HT-29 (cell line): Measurements from ENCODE around the gene HIP1. TPM values are rescaled to one million over a fixed set of nuclear protein-coding genes. Genes with fewer than 3 reads are reported as not detected.
"Not testable (repeated sequence)": the region's sequence is repeated elsewhere in the genome, so short reads cannot be mapped to it uniquely, and the experiment has no call there.

ENCODE experiments used
- DNase-seq: peaks from one replicate; pipeline ENCODE4 v3.0.0-alpha.2; 2015; ENCODE audit warnings: low spot score
- total RNA-seq: library from RNA; depleted of rRNA; stranded (reverse); fragments of >200 nt; shearing (Covaris generic); gene quantifications from 2 replicates; pipeline ENCODE4 v1.2.3, GENCODE V29; 2014

The HIP1 gene
- total RNA-seq, 1 experiment from 2014 or later, result 2.2 TPM

GRCh38 chr7:75686551-75686950, 52.2 kb downstream of the HIP1 start:
- DNase-seq, result no peak

- DNase-seq, result not testable (repeated sequence)
These were observed 56.7 kb downstream of the HIP1 start for GRCh38 chr7:75682052-75682451.

DNA sequence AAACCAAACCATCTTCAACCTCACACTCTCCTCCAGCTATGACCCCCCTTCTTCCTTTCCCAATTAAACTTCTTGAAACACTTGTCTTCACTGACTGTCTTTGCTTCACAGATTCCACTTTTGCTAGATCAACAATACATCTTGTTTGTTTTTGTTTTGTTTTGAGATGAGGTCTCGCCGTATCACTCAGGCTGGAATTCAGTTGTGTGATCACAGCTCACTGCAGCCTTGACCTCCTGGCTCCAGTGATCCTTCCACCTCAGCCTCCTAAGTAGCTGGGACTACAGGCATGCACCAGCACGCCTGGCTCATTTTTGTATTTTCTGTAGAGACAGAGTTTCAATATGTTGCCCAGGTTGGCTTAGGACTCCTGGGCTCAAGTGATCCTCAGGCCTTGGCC, 59.7 kb downstream of the HIP1 start:
- DNase-seq, result no peak

GRCh38 chr7:75669579-75669978, 69.2 kb downstream of the HIP1 start:
- DNase-seq, result no peak

- DNase-seq, result no peak
These were observed 70.8 kb downstream of the HIP1 start for GRCh38 chr7:75667938-75668337.

DNA sequence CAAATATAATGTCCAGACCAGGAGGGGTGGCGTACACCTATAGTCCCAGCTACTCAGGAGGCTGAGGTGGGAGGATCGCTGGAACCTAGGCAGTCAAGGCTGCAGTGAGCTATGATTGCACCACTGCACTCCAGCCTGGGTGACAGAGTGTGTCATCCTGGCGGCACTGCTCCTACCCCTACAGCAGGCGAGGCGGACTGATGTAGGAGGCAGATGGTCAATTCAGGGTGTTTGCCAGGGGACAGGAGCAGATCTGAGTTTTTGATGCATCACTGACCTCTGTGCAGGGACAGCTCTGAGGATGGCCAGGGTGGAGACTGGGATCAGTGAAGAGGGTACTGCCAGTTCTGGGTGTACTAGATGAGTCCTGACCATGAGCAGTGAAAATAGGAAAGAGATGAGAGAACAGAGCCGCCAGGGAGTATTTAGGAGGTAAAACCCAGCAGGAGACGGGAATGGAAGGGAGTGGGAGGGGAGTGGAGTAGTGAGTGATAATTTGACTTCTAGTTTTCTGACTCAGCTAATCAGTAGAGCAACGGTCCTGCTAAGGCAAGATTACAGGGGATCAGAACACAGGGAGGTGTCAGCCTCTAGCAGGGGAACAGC, 75.3 kb downstream of the HIP1 start:
- no peak for DNase-seq

DNA sequence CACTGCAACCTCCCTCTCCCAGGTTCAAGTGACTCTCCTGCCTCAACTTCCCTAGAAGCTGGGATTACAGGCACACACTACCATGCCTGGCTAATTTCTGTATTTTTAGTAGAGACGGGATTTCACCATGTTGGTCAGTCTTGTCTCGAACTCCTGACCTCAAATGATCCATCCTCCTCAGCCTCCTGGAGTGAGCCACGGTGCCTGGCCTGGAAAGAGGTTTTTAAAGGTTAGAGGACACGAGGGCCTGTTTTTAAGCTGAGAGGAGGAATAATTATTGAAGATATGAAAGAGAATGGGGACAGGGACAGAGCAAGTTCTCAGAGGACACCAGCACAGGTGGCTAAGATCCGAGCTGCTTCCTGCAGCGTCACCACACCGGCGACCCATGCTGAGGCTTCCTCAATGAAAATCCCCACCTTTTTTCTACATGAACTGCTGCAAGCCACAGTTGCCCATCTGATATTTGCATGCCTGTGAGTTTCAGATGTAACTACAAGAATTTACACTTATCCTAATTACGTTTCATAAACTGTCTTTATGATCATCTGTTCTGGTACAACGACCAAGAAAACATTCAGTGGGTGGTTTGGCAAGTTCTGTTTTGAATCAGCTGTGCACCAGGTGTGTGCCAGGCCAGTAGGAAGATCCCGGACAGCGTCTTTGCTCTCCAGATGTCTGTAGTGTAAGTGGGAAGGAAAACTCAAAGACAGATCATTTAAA, 76.0 kb downstream of the HIP1 start:
- no peak for DNase-seq

- no peak for DNase-seq
These were observed 78.0 kb downstream of the HIP1 start for GRCh38 chr7:75660566-75661215.

DNA sequence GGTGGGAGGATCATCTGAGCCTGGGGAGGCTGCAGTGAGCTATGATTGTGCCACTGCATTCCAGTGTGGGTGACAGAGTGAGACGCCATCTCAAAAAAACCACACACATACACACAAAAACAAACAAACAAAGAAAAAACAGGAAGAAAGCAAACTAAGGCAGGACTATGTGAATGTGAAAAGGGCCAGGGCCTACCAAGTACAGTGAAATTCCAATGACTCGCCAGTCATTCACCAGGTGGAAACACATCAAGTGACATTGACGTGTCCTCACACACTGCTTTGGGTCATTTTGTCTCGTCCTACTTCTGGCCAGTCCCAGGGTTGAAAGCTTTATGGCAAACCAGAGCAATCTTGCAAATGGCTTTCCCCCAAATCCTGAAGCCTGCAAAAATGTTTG, 79.9 kb downstream of the HIP1 start:
- no peak for DNase-seq

- no peak for DNase-seq
These were observed 80.4 kb downstream of the HIP1 start for GRCh38 chr7:75658369-75658768.

DNA sequence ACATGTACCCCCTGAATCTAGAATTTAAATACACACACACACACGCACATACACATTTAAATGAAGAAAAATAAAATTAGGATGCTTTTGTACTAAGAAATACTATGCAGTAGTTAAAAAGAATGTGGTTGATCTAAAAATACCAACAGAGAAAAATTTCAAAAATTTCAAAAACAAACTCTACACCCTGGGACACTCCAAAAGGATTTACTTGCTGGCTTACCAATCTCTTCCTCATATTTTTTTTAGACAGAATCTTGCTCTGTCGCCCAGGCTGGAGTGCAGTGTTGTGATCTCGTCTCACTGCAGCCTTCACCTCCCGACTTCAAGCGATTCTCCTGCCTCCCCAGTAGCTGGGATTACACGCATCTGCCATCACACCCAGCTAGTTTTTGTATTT, 80.9 kb downstream of the HIP1 start:
- no peak for DNase-seq

DNA sequence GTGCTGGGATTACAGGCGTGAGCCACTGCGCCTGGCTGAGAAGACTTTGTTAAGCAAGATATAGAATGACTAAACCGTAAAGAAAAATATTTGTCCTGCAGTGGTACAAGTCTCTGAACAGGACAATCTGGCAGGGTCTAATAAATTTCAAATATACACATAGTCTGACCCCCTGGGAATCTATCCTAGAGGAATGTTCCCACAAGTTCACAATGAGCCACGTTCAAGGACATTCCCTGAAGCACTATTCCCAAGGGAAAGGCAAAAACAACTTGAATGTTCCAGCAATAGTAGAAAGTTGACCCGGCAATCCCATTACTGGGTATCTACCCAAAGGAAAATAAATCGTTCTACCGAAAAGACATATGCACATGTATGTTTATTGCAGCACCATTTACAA, 82.0 kb downstream of the HIP1 start:
- no peak for DNase-seq

- DNase-seq, result no peak
These were observed 83.2 kb downstream of the HIP1 start for GRCh38 chr7:75655536-75655935.

GRCh38 chr7:75654855-75655254, 83.9 kb downstream of the HIP1 start:
- no peak for DNase-seq

GRCh38 chr7:75653651-75654050, 85.1 kb downstream of the HIP1 start:
- no peak for DNase-seq

GRCh38 chr7:75652788-75653187, 86.0 kb downstream of the HIP1 start:
- no peak for DNase-seq

DNA sequence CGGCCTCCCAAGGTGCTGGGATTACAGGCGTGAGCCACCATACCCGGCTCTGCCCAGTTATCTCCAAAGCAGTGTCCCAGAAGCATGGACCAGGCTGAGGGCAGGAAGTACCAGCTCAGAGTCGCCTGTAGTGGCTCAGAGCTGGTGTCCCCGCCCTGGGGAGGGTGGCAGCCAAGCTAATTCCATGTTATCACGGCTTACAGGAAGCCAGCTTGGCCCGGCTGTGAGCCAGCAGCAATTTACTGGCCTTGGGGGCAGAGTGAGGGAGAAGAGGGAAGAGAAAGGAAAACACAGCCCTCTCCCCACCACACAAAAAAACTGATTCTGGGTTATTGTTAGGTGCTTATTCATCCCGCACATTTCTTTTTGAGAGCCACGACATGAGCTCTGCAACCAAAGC, 88.1 kb downstream of the HIP1 start:
- no peak for DNase-seq

DNA sequence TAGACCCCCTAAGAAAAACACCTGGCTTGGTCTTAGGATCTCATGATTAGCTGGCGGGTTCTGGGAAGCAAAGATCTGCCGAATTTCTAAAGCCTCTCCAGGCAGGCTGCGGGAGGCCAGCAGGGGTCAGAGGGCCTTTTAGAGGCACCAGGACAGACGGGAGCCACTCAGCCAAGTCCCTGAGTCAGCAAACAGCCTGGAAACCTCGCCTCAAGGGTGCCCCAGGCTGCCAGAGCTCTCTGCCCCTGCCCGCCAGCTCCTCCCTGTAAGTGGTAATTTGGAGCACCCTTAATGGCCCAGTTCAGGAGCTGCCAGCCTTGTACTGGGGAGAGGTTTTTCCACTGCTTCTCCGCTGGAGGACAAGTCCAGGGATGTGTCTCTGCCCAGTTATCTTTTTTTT, 88.7 kb downstream of the HIP1 start:
- DNase-seq, result no peak

DNA sequence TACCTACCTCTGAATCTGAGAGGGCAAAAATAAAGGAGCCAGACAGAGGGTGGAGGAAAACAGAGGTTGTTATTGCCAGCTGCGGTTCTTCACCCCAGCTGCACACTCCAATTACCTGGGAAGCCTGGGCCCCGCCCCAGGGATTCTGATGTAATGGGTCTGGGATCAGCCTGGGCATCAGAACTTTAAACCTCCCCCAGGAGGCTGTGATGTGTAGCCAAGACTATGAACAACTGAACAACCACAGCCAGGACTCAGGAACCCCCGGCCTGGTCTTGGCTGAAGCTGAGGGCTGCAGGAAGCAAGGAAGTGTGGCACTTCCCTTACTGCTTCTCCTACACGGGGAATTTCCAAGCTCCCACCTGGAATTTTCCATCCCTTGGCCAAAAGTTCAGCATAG, 89.3 kb downstream of the HIP1 start:
- DNase-seq, result peak; percentile 20

- DNase-seq, result no peak
These were observed 90.9 kb downstream of the HIP1 start for GRCh38 chr7:75647709-75648438.

- DNase-seq, result no peak
These were observed 92.1 kb downstream of the HIP1 start for GRCh38 chr7:75646571-75647102.

- no peak for DNase-seq
These were observed 93.2 kb downstream of the HIP1 start for GRCh38 chr7:75645570-75645969.
